K562 (cell line): ENCODE measurements around the gene CCDC7.
"Not testable (repeated sequence)": the region's sequence is repeated elsewhere in the genome, so short reads cannot be mapped to it uniquely, and the experiment has no call there.

Experiments
- KAT7 ChIP-seq: sonication (generic); formaldehyde crosslinking; IDR thresholded peaks from 2 replicates; pipeline ENCODE4 v1.8.0; 2022; ENCODE audit warnings: missing genetic modification reagents, mild to moderate bottlenecking, borderline replicate concordance
- SIN3A ChIP-seq, 2 experiments: fragments of 150-350 bp in 1 of 2; IDR thresholded peaks; 2 replicates each; pipeline ENCODE4 v1.6.1; 2011 to 2016; ENCODE audit warnings: borderline replicate concordance in 2 of 2, low read depth in 2 of 2, low read length in 2 of 2, mild to moderate bottlenecking in 2 of 2, moderate library complexity in 2 of 2; ENCODE audit not compliant: control insufficient read depth in 1 of 2
- SMAD3 ChIP-seq: fragments of 450-650 bp; formaldehyde crosslinking; conservative IDR thresholded peaks from 2 replicates; pipeline ENCODE4 v1.4.0; 2020; ENCODE audit warnings: mild to moderate bottlenecking
- SP1 ChIP-seq: sonication (generic); formaldehyde crosslinking; IDR thresholded peaks from 2 replicates; pipeline ENCODE4 v1.8.1; 2022; ENCODE audit warnings: mild to moderate bottlenecking, missing genetic modification reagents
- TF ChIP-seq, protein P1 (sequence below): fragments of 450-650 bp; formaldehyde crosslinking; IDR thresholded peaks from 2 replicates; pipeline ENCODE4 v1.4.0; 2022; ENCODE audit warnings: missing genetic modification characterization
- TF ChIP-seq, protein P2 (sequence below): fragments of 450-650 bp; IDR thresholded peaks from 2 replicates; pipeline ENCODE4 v1.7.0; 2016; ENCODE audit warnings: borderline replicate concordance

DNA sequence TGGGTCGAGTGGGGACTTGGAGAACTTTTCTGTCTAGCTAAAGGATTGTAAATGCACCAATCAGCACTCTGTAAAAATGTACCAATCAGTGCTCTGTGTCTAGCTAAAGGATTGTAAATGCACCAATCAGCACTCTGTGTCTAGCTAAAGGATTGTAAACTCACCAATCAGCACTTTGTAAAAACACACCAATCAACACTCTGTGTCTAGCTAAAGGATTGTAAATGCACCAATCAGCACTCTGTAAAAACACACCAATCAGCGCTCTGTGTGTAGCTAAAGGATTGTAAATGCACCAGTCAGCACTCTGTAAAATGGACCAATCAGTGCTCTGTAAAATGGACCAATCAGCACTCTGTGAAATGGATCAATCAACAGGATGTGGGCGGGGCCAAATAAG lies 155.6 kb downstream of the CCDC7 start:
- TF ChIP-seq, protein P1, sequence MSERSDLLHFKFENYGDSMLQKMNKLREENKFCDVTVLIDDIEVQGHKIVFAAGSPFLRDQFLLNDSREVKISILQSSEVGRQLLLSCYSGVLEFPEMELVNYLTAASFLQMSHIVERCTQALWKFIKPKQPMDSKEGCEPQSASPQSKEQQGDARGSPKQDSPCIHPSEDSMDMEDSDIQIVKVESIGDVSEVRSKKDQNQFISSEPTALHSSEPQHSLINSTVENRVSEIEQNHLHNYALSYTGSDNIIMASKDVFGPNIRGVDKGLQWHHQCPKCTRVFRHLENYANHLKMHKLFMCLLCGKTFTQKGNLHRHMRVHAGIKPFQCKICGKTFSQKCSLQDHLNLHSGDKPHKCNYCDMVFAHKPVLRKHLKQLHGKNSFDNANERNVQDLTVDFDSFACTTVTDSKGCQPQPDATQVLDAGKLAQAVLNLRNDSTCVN, result not testable (repeated sequence)
- not testable (repeated sequence) for TF ChIP-seq KAT7 (CRISPR knock-in tag); SP1 (CRISPR knock-in tag); SIN3A (IDR thresholded peaks at IDR 0.05; ENCODE audit: borderline replicate concordance in 2 of 2, control insufficient read depth in 1 of 2, low read depth in 2 of 2, low read length in 2 of 2); SMAD3 (CRISPR knock-in tag)
- TF ChIP-seq, protein P2, sequence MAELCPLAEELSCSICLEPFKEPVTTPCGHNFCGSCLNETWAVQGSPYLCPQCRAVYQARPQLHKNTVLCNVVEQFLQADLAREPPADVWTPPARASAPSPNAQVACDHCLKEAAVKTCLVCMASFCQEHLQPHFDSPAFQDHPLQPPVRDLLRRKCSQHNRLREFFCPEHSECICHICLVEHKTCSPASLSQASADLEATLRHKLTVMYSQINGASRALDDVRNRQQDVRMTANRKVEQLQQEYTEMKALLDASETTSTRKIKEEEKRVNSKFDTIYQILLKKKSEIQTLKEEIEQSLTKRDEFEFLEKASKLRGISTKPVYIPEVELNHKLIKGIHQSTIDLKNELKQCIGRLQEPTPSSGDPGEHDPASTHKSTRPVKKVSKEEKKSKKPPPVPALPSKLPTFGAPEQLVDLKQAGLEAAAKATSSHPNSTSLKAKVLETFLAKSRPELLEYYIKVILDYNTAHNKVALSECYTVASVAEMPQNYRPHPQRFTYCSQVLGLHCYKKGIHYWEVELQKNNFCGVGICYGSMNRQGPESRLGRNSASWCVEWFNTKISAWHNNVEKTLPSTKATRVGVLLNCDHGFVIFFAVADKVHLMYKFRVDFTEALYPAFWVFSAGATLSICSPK, result not testable (repeated sequence)
